GM12873 (cell line): ENCODE data around the gene FHIP2A.

Experiments
- CTCF ChIP-seq: IDR thresholded peaks from 2 replicates; pipeline ENCODE4 v1.5.1; 2012; ENCODE audit warnings: low read depth, mild to moderate bottlenecking, moderate library complexity, low read length, control low read depth; ENCODE audit not compliant: insufficient read depth; ENCODE audit errors: missing control alignments

The FHIP2A gene

GRCh38 chr10:114821915-114822443, 399 bp downstream of the FHIP2A start:
- no peak for TF ChIP-seq CTCF

GRCh38 chr10:114822444-114823076, 980 bp downstream of the FHIP2A start:
- no peak for TF ChIP-seq CTCF

DNA sequence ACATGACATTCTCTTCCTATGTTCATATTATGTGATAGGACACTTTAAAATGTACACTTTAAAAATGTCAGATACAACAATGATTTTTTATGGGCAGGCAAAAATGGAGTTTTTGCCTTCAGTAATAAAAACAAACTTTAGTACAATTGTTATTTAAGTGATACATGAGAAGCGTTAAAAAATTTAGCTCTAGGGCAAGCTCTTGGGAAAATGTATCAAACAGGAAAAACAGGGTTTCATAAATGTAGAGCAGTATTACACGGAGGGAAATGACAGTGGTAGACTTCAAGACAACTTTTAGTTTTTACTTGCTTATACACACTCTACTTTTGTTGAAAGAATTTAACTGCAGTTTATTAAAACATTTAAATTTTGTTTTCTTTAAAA, 1.5 kb downstream of the FHIP2A start:
- no peak for TF ChIP-seq CTCF

GRCh38 chr10:114824391-114824790, 2.8 kb downstream of the FHIP2A start:
- TF ChIP-seq CTCF: no peak

DNA sequence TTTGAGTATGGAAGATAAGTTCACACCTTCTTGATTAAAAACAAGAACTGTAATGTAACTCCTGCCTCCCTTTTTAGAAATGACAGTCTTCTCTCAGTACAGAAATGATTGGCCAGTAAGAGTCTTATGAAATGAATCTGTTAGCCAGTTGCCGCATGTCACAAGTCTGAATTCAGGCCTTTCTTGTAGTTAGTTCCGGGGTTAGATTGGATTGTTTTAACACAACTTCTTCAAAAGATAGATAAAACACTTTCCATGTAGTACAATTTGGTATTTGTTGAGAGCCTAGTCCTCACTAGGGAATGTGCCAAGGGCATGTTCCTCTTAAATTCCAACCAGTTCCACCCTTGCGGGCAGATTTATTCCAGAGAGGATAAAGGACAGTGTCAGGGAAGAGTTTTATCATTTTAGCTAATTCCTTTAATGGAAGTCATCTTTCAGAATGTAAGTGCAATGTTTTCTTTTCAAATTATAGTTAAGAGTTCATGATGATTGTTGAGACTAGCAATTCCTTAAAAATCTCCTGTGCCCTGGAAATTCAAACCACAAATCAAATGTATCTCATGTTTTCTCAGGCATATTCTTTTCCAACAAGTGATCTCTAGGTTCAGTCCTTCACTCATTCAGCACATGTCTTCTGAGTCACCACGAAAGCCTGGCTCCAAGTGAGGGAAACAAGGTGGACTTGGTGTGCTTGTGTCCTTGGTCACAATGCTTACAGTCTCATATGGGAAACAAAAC, 4.1 kb downstream of the FHIP2A start:
- no peak for TF ChIP-seq CTCF

- TF ChIP-seq CTCF: no peak
These were observed 7.8 kb downstream of the FHIP2A start for GRCh38 chr10:114829160-114829909.
